HG03045 (cell line): ENCODE results near the gene APOBEC3B.
"Not testable (repeated sequence)": the region's sequence is repeated elsewhere in the genome, so short reads cannot be mapped to it uniquely, and the experiment has no call there.

Experiments used
- ATAC-seq: cut with Tn5 transposase; IDR thresholded peaks from one replicate; pipeline ENCODE4 v1.9.1; 2021; ENCODE audit warnings: mild to moderate bottlenecking, moderate library complexity; ENCODE audit not compliant: unreplicated experiment

The APOBEC3B gene

DNA sequence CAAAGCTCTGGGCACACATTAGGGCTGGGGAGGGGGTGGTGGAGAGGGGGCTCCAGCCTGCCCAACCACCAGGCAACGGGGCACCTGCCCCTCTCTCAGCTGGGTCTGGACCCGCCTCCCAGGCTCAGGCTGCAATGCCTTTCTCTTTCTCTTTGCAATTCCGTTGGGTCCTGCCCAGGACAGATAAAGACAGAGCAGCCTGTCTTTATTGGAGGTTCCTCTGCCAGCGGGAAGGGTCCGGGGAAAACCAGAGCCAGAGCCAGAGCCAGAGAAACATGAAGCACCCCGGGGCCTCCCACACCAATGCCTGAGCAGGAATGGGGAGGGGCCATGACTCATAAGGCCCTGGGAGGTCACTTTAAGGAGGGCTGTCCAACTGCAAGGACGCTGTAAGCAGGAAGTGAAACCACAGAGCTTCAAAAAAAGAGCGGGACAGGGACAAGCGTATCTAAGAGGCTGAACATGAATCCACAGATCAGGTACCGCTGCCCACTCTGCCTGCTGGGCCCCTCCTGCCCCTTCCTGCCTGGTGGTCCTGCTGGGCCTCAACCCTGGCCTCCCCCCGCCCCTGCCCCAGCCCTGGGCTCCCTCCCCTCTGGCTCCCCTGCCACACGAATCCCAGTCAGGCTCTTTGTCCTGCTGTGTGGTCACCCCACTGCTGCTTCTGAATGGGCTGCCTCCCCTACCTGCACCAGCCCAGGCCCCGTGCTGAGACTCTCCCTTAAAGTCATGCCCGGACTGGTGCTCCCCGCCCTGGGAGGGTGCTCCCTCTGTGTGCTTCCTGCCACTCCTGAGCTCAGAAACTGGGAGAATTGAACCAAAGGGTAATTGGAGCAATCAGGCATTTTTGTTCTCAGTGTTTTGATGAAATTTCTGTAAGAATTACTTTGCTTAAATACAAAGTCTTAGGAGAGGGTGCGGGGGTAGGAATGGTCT lies at the start of gene APOBEC3B:
TSS of gene APOBEC3B (plus strand) at position 356 of the 936 bp plus-strand sequence. CDS start at position 463, 107 bp downstream.
- ATAC-seq: peak; percentile 53

DNA sequence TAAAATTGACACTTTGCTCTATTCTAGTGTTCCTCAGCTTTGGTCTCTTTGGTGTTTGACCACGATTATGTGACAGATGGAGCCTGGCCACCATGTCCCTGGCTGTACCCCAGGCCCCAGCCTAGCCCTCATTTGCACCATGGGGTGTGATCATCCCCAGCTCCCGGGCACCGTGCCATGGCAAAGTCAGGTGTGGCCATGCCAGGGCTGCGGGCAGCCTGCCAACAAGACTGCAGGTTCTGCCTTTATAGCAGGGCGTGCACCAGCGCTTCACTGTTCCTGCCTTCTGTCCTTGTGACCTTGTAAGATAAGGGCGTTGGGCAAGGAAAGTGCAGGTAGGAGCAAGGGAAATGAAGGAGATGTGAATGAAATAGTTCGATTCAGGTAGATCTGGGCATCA lies 47.1 kb upstream of the APOBEC3B start:
- ATAC-seq: no peak

DNA sequence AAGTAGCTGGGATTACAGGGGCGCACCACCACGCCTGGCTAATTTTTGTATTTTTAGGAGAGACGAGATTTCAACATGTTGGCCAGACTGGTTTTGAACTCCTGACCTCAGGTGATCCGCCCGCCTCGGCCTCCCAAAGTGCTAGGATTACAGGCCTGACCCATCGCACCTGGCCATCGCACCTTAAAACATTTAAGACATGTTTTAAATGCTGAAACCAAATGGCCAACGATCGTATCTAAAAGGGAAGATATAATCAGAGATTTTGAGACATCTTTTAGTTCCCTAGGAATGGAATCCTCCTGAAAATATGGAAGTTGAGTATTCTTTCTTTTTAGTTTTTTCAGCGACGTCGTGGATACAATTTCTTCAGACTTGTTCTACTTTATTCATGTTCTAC lies 46.5 kb upstream of the APOBEC3B start:
- ATAC-seq: no peak

DNA sequence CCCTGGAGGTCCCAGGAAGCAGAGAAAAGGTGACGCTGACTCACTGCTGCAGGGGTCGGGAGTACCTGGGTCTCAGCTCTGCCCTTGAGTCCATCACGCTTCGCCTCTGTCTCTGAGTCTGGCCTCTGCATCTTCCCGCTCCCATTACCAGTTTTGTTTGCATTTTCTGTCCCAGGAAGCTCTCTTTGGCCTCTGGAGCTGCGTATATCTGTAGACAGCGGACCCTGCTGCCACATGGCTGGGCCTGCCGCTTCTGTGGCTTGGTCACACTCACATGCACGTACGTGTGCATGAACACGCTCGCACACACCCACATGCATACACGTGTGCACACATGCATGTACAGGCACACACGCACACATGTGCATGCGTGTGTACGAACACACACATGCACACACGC lies 45.6 kb upstream of the APOBEC3B start:
- no peak for ATAC-seq

DNA sequence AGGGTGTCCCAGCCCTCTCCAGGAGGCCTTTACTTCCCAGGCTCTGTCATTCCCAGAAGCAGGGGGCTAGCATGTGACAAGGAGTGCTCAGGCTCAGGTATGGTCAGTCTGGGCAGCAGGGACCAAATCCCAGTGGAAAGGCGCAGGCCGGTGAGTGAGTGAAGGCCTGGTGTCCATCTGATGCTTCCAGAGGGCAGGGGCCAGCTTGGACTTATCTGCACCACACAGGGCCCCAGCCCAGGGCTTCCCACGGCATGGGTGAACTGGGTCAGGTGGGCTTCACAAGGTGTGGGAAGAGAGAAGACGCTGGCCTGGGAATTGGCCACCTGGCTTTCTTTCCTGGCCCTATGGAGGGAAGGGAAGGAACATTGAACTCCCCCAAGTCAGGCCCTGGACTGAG lies 45.1 kb upstream of the APOBEC3B start:
- no peak for ATAC-seq

DNA sequence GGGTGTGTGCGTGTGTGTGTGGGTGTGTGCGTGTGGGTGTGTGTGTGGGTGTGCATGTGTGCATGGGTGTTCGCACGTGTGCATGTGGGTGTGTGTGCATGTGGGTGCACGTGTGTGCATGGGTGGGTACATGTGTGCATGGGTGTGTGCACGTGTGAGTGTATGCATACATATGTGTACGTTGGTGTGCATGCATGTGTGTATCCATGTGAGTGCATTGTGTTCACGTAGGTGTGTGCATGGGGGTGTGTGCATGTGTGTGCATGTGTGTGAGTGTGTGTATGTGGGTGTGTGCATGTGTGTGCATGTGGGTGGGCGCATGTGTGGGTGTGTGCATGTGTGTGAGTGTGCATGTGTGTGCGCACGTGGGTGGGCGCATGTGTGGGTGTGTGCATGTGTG lies 44.6 kb upstream of the APOBEC3B start:
- ATAC-seq: no peak

DNA sequence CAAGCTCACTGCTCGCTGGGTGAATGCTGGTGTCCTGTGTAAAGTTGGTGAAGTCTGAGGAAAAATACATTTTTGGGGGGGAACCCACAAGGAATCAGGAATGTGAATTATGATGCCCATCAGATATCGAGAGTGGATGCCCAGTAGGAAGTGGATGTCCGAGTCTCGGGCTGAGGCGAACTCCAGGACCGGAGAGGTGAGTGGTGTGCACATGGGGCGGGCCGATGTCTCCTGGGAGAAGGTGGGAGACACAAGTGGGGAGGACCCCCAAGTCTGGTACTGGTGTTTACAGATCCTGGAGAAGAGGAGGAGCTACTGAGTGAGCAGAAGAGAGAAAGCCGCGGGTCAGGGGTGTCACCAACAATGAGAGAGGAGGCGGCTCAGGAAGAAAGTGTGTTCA lies 43.9 kb upstream of the APOBEC3B start:
- no peak for ATAC-seq

DNA sequence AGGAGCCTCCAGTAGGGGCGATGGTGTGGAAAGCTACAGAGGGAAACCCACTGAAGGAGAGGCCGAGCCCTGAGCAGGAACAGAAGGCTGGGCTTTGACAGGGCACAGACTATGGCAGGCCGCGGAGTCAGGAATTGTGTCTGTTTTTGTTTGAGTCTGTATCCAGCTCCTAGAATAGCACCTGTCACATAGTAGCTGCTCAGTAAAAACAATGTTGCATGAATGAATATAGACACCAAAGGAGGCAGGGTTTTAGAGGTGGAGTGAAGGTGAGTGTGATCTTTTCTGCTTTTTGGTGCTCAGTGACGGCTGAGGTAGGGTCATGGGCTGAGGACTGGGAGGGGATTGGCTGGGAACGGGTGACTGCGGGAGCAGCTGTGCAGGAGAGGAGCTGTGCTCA lies 43.2 kb upstream of the APOBEC3B start:
- ATAC-seq: no peak

DNA sequence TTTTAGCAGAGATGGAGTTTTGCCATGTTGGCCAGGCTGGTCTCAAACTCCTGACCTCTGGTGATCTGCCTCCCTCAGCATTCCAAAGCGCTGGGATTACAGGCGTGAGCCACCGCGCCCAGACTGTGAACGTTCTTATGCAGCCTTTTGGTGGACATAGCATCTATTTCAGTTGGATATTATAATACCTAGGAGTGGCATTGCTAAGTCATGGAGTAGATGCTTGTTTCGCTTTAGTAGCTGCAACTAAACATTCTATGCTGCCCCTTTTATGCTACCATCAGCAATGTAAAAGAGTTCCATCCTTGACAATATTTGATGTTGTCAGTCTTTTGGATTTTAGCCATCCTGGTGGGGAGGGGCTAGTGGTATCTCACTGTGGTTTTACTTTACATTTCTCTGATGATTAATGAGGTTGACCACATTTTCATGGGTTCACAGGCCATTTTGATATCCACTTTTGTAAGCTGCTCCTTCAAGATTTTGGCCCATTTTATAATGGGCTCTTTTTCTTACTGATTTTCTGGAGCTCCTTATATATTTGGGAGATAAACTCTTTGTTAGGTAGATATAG lies 41.2 kb upstream of the APOBEC3B start:
- no peak for ATAC-seq

DNA sequence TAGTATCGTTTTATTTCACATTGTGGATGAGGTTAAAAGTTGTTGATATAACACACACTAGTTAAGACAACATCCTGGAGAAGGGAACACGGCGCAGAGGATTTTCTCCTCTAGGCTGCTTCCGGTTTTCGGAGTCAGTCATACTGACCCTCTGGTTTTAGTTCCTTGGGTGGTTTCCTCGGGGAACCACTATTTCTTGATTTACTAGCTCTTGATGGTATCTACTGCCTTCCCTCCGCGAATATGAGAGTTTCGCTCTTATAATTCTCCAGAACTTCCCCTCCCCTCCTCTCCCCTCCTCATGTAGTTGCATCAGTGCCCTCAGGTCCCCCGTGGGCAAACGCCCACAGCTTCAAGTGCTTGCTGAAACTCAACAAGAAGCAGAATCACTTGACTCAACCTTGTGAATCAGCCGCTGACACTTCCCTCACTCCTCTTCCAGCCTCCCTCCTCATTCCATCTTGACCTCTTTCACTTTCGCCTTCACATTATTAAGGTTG lies 40.6 kb upstream of the APOBEC3B start:
- ATAC-seq: no peak

DNA sequence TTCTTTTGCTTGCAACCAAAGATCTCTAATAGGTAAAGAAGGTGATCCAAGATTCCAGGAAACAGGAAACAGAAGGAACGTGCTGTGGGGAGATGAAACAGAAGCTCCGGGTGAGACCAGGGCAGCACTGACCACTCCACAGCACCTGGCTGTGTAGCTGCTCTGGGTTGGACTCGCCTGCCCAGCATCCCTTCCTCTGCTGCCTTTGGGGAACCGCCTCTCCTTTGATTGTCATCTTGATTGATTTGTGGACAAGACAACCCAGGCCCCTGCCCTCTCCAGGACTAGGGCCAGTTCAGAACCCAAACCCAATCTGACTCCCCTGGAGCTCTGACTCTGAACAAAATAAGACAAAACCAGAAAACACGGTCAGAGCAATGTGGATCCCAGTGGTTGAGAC lies 39.4 kb upstream of the APOBEC3B start:
- no peak for ATAC-seq

DNA sequence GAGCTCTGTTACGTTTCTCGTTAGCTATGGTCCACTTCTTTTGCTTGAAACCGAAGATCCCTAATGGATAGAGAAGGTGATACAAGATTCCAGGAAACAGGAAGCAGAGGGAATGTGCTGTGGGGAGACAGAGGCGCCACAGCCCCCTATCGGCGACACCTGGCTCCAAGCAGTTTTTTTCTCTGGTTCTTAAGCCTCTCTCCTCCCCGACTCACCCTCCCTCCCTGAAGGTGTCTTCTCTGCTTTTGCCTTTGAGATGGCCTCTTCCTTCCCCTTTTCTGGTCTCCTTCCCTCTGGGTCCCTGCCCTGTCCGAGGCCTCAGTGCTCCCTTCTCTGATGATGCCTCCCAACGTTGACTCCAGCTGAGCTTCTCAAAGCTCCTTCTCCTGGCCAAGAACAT lies 38.9 kb upstream of the APOBEC3B start:
- no peak for ATAC-seq

DNA sequence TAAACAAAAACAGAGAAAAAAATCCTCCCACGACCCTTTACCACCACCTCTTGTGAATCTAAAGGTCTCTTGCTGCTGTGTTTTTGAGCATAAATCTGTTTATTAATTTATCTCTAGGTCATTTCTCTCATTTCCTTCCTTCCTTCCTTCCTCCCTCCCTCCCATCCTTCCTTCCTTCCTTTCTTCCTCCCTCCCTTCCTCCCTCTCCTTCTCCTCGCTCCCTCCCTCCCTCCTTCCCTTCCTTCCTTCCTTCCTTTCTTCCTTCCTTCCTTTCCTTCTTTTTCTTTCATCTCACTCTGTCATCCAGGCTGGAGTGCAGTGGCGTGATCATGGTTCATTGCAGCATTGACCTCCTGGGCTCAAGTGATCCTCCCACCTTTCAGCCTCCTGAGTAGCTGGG lies 38.3 kb upstream of the APOBEC3B start:
- no peak for ATAC-seq

DNA sequence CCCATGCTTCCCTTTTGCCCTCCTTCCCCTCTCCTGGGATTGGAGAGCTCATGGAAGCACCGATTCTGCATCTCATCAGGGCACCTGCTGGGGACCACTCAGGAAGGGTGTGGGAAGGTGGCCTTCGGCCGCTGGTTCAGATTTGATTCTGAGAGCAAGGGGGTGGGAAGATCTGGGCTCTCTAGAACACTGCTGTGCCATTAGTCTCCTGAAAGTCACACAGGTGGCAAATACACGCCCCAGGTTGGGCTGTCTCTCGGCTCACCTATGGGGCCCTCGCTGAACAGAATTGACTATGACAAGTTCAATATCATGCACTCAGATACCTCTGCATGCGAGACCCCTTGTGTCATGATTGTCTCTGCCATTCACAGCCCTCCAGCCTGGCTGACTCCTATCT lies 37.5 kb upstream of the APOBEC3B start:
- no peak for ATAC-seq

DNA sequence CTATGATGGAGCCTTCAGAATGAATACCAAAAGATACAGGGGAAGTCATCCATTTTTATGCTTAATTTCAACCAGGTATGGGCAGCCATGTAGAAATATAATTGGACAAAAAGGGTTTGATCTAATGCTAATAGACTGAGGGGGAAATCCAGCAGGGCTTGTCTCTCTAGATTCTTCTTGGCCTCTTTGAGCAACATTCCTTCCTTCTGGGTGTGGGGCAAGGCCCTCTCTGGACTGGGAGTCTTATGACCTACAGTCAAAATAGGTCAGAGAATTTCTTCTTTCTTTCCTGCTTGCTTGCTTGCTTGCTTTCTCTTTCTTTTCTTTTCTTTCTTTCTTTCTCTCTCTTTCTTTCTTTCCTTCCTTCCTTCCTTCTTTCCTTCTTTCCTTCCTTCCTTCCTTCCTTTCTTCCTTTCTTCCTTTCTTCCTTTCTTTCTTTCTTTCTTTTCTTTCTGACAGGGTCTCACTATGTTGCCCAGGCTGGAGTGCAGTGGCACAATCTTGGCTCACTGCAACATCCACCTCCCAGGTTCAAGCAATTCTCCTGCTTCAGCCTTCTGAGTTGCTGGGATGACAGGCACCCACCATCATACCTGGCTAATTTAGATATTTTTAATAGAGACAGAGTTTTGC lies 36.3 kb upstream of the APOBEC3B start:
- not testable (repeated sequence) for ATAC-seq

DNA sequence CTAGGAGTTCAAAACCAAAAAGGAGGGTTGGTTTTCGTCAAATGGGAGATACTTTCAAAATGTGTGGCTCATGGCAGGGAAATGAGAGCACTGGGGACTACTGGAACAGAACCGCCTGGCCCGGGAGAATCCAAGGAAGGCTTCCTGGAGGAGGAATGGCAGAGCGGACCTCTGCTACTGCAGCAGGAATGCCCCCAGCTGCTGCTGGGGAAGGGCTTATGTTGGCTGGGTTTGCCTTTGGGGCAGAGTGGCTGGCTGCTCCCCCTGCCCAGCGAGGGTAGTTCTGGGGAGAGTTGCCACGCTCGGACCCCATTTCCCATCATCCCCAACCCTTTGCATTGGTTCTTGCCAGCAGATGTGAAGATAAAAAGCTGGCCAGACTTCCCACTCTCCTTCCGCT lies 35.4 kb upstream of the APOBEC3B start:
- ATAC-seq: no peak

DNA sequence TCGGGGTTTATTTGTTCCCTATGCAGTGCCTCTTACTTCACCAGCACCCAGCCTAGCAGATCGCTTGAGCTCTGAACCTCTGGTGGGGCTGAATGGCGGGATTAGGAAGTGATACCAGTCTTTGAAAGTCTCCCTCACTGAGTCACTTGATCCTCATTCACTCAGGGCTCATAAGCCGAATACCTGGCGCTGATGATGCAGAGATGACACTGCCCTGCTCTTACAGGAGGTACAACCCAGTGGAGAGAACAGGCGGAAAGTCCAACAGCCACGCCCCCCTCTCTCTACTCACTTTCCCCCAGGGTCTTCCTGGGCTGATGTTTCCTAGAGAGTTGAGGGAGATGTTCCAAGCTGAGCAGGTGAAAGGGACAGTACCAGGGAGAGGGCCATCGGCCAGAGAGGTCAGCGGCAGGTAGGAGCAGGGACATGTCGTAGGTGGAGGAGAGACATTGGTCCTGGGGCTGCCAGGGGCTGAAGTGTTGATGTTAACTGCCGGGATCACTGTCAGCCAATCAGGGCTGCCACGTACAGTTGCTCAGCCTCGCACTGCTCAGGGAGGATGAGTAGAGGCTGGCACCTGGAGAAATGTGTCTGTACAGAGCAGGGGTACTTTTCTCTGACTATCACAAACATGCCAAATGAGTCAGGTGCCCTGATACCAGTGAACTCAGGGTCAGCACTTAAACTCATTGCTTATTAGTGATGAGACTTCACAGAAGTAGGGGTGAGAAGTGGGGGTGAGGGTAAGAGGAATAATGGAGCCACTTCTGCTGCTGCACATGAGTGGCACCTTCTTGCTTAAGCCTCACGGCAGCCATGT lies 34.6 kb upstream of the APOBEC3B start:
- no peak for ATAC-seq

DNA sequence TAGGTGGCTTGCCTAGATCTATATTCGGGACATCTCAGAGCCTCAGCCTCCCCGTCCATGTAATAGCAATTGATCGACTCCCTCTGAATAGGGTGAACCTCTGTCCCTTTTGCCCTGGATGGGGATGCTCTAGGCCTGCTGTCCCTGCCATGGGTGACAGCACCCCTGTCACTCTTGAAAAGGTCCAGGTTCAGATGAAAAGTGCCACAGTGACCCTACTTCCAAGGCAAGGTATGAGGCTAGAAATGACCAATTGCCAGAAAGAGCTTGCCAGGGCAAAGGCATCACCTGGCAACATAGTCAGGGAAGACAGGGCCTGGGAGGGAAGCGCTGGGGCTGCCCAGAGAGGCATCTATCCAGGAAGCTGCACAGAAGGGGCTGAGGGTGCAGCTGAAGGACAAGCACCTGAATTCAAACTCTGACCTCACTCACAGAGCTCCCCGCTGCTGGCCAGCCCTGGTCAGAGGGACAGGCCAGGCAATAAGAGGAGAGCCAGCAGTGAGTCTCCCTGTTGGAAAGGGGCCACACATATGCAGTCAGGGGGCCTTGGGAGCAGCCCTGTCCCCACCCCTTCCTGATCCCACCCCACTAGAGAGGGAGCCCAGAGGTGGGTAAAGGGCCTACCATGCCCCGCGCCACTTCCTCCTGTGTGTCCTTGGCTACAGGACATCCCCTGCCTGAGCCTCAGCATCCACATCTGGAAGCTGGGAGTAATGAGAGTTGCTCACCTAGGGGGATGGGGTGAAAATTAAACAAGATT lies 33.8 kb upstream of the APOBEC3B start:
- ATAC-seq: no peak

DNA sequence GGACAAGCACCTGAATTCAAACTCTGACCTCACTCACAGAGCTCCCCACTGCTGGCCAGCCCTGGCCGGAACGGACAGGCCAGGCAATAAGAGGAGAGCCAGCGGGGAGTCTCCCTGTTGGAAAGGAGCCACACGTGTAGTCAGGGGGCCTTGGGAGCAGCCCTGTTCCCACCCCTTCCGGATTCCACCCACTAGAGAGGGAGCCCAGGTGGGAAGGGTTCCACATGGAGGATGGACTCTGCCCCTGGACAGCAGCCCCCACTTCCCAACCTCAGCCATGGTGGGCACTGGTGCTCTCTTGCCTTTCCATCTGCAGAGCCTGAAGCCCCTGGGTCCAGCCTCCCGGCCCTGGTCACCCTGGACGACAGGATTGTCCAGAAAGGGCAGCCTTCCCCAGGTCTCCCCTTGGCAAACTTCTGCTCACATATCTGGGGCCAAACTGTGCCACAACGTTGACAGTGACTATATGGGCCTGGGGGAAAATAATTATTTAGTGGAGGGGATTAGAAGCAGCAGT lies 32.2 kb upstream of the APOBEC3B start:
- ATAC-seq: no peak
